ENCODE measurements around the gene LAG3. TPM values are rescaled to one million over a fixed set of nuclear protein-coding genes. Genes with fewer than 3 reads are reported as not detected.

Gene LAG3
- polyA plus RNA-seq, 10 donors = 0.30 to 1.2 (median 0.53) TPM

GRCh38 chr12:6771509-6772330 is 600 bp upstream of the LAG3 start:
- DNase-seq = no peak

GRCh38 chr12:6772726-6773589 is 638 bp downstream of the LAG3 start:
- DNase-seq = no peak

GRCh38 chr12:6773590-6774351 is 1.5 kb downstream of the LAG3 start:
- DNase-seq = peak in 1 of 3 donors; percentile 39

- DNase-seq = no peak
These were observed 2.3 kb downstream of the LAG3 start for GRCh38 chr12:6774499-6775062.

GRCh38 chr12:6775185-6776174 is 3.2 kb downstream of the LAG3 start:
- DNase-seq = no peak

- no peak for DNase-seq
These were observed 5.1 kb downstream of the LAG3 start for GRCh38 chr12:6777386-6777785.

DNA sequence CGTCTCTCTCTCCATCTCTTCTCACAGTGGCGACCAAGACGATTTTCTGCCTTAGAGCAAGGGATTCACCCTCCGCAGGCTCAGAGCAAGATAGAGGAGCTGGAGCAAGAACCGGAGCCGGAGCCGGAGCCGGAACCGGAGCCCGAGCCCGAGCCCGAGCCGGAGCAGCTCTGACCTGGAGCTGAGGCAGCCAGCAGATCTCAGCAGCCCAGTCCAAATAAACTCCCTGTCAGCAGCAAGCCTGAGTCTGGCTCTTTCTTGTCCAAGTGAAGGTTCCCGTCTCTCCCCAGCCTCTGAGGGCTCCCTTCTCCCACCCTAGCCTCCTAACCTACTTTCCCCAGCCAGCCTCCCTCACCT is 5.9 kb downstream of the LAG3 start:
- DNase-seq = no peak

DNA sequence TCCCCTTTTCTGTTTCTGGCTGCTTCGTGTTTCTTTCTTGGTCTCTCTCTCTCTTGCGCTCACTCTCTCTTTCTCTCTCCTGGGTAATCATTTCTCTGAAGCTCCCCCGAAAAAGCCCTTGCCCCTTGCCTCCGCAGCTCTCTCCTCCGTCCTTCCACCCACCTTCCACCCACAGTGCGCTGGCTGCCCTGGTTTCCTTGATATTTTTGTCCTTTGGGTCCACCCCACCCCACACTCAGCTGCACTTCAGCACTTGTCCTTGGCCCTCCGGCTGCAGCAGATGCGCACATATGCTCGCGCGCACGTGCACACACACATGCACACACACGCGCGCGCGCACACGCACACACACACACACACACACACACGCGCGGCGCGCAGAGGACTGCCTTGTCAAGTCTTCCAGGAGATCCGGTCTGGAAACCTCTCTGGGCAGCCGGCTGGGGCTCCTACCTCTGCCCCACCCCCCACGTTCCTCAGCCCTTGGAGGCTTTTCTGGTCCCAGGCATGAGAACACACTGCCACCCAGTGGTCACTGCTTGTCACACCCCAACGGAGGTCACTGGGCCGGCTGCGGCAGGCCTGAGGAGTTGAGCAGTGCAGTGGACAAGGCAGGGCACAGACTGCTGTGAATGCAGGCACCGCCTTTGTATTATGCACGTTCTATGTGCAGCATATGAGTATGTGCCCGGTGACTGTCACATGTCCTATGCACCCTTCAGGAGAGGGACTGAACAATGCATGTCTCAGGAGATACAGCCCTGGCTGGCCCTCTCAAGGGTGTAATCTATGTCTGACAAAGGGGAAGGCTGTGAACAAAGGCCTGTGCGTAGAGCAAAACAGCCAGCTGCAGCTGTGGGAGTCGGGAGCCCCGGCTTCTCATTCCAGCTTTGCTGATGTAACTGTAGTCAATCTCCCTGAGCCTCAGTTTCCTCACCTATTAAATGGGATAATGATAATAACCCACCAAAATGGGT is 6.5 kb downstream of the LAG3 start:
- DNase-seq = peak; percentile 94 to 97 (median 96)

GRCh38 chr12:6779708-6780432 is 7.5 kb downstream of the LAG3 start:
- DNase-seq = no peak

DNA sequence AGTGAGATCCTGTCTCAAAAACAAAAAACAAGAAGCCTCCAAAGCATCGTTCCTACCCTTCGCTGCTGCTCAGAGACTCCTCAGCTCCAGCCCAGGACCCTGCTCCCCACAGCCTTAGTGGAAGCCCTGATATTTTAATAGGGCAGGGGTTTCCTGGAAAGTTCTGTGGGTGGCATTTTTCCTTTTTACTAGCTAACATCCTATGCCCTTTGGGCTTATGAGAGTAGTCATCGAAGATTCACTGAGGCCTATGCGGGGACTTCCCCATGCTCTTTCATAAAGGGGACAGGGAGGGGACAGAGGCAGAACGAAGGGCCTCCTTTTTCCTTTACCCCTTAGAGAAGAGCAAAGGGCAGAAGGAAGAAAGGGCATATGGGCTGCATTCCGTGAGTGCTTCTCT is 8.3 kb downstream of the LAG3 start:
- no peak for DNase-seq

DNA sequence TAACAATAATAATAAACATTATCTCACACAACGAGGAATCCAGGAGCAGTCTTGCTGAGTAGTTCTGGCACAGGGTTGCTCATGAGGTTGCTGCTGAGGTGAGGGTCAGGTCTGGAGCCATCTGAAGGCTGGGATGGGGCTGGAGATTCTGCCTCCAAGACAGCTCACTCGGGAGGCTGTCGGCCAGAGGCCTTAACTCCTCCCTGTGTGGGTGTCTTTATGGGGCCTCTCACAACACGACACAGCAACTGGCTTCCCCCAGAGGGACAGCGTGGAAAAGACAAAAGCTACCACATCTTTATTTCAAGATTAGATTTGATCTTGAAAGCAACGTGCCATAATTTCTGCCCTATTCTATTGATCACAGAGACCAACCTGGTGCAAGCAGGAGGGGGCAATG is 9.8 kb downstream of the LAG3 start:
- DNase-seq = no peak

- no peak for DNase-seq
These were observed 10.7 kb downstream of the LAG3 start for GRCh38 chr12:6782850-6783566.

DNA sequence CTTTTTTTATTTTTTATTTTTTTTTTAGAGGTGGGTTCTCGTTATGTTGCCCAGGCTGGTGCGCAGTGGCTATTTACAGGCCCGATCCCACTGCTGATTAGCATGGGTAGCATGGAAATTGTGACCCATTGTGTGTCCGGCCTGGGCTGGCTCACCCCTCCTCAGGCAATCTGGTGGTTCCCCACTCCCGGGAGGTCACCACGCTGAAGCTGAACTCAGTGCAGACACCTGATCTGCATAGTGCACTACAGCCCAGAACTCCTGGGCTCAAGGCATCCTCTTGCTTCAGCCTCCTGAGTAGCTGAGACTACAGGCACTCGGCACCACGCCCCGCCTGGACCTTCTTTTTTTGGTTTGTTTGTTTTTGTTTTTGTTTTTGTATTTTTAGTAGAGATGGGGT is 11.5 kb downstream of the LAG3 start:
- no peak for DNase-seq

DNA sequence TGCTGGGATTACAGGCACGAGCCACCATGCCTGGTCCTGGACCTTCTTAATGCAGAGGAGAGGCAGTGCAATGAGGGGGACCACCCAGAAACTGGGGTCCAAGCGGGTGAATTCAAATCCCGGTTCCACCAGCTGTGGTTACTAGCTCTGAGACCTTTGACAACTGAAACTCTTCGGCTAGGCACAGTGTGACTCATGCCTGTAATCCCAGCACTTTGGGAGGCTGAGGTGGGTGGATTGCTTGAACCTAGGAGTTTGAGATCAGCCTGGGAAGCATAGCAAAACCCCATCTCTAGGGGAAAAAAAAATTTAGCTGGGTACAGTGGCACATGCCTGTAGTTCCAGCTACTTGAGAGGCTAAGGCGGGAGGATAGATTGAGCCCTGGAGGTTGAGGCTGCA is 12.0 kb downstream of the LAG3 start:
- no peak for DNase-seq

DNA sequence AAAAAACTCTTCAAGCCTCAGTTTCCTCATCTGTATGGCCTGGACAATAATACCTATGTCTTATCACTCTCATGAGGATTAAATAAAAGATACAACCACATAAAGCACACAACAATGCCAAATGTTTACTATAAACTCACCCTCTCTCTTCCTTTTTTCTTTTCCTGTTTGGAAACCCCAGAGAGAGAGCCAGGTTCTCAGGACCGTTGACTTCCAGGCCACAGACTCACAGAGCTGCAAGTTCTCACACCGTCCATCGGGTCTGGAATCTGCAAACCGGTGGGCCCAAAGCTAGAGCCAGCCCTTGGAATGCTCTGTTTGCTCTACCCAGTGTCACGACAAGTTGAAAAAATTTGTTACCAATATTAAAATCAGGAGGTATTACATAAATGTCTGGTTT is 12.4 kb downstream of the LAG3 start:
- DNase-seq = no peak

DNA sequence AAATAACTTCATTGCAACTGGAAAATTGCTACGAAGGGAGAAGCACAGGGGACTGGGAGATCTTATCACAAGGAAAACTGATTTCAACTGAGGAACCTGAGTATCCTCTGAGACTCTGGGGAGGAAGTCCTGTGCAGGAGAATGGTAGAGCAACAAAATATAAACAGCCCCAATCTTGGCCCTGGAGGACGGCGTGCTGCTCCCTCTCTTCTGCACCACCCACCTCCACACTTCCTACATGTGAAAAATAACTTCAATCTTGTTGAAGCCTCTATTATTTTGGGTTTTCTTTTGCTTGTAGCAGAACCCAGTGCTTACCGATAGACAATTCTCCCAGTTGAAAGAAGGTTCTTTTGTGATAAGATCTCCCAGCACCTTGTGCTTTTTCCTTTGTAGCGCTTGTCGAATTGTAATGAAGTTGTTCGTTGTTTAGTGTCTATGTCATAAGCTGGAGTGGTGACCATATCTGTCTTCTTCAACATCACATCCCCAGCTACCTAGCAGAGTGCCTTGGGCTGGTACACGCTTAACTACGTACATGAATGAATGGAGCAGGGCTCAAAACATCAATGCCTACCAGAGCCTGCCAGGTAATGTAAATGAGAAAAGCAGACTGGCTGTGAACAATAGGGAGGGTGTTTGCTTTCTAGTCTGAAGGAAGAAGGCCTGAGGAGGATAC is 14.2 kb downstream of the LAG3 start:
- no peak for DNase-seq

GRCh38 chr12:6787309-6787708 is 15.0 kb downstream of the LAG3 start:
- no peak for DNase-seq
